HEK293 (cell line): ENCODE data around the gene HAUS5.

Experiments
- ZNF416 ChIP-seq: fragments of 450-650 bp; formaldehyde crosslinking; IDR thresholded peaks from 2 replicates; pipeline ENCODE4 v1.5.1; 2016; ENCODE audit warnings: missing biosample characterization, missing genetic modification characterization
- ZNF600 ChIP-seq: fragments of 450-650 bp; formaldehyde crosslinking; IDR thresholded peaks from 2 replicates; pipeline ENCODE4 v1.5.1; 2016; ENCODE audit warnings: missing biosample characterization, missing genetic modification characterization
- TF ChIP-seq, protein P1 (sequence below): fragments of 450-650 bp; formaldehyde crosslinking; optimal IDR thresholded peaks from 2 replicates; pipeline ENCODE3; 2016; ENCODE audit warnings: missing biosample characterization, mild to moderate bottlenecking, missing genetic modification characterization
- TF ChIP-seq, protein P2 (sequence below): fragments of 450-650 bp; formaldehyde crosslinking; conservative IDR thresholded peaks from 2 replicates; pipeline ENCODE4 v1.5.1; 2016; ENCODE audit warnings: low read depth, missing biosample characterization, missing genetic modification characterization

- TF ChIP-seq ZNF600 (tag by site-specific recombination) = no peak
- TF ChIP-seq, protein P1, sequence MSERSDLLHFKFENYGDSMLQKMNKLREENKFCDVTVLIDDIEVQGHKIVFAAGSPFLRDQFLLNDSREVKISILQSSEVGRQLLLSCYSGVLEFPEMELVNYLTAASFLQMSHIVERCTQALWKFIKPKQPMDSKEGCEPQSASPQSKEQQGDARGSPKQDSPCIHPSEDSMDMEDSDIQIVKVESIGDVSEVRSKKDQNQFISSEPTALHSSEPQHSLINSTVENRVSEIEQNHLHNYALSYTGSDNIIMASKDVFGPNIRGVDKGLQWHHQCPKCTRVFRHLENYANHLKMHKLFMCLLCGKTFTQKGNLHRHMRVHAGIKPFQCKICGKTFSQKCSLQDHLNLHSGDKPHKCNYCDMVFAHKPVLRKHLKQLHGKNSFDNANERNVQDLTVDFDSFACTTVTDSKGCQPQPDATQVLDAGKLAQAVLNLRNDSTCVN (tag by site-specific recombination) = no peak
- TF ChIP-seq, protein P2, sequence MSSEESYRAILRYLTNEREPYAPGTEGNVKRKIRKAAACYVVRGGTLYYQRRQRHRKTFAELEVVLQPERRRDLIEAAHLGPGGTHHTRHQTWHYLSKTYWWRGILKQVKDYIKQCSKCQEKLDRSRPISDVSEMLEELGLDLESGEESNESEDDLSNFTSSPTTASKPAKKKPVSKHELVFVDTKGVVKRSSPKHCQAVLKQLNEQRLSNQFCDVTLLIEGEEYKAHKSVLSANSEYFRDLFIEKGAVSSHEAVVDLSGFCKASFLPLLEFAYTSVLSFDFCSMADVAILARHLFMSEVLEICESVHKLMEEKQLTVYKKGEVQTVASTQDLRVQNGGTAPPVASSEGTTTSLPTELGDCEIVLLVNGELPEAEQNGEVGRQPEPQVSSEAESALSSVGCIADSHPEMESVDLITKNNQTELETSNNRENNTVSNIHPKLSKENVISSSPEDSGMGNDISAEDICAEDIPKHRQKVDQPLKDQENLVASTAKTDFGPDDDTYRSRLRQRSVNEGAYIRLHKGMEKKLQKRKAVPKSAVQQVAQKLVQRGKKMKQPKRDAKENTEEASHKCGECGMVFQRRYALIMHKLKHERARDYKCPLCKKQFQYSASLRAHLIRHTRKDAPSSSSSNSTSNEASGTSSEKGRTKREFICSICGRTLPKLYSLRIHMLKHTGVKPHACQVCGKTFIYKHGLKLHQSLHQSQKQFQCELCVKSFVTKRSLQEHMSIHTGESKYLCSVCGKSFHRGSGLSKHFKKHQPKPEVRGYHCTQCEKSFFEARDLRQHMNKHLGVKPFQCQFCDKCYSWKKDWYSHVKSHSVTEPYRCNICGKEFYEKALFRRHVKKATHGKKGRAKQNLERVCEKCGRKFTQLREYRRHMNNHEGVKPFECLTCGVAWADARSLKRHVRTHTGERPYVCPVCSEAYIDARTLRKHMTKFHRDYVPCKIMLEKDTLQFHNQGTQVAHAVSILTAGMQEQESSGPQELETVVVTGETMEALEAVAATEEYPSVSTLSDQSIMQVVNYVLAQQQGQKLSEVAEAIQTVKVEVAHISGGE (tag by site-specific recombination) = no peak
- TF ChIP-seq ZNF416 = no peak
Measured at GRCh38 chr19:35565016-35565856, 47.3 kb upstream of the HAUS5 start.
